Right lung (tissue), 5 donors: ENCODE measurements around the gene NUDT13. TPM values are rescaled to one million over a fixed set of nuclear protein-coding genes. Genes with fewer than 3 reads are reported as not detected.
A peak's percentile ranks its signal among the peaks of the same experiment; 100 is the strongest.

Experiments used
- DNase-seq, 2 donors: peaks; one replicate each; pipeline ENCODE4 v3.0.0-alpha.2; 2013
- polyA plus RNA-seq, 5 donors: library from polyadenylated mRNA; unstranded; fragments of 120-200 nt; gene quantifications; one replicate each; pipeline versions ENCODE4 v1.2.1 to v1.2.3, GENCODE V29; 2013; ENCODE audit warnings: inconsistent platforms in 1 of 5, low replicate concordance in 1 of 5; ENCODE audit not compliant: insufficient read length in 5 of 5, insufficient read depth in 1 of 5

Gene NUDT13
- polyA plus RNA-seq, 5 donors = 5.2 to 8.7 (median 6.9) TPM

GRCh38 chr10:73161662-73162061, 51.4 kb downstream of the NUDT13 start:
- DNase-seq = no peak

- DNase-seq = no peak
These were observed 52.8 kb downstream of the NUDT13 start for GRCh38 chr10:73163096-73163495.

- DNase-seq = no peak
These were observed 56.7 kb downstream of the NUDT13 start for GRCh38 chr10:73166972-73167371.

GRCh38 chr10:73167458-73167782, 57.2 kb downstream of the NUDT13 start:
- DNase-seq = no peak

- peak; percentile 93 to 95 for DNase-seq
These were observed 57.7 kb downstream of the NUDT13 start, which contains the start of the genes ECD and FAM149B1 for GRCh38 chr10:73167783-73168464. Gene ECD (minus strand): TSS chr10:73168008. CDS start chr10:73163937, 4,071 bp downstream. Gene FAM149B1 (plus strand): TSS chr10:73168119. CDS start chr10:73168340, 221 bp downstream.

GRCh38 chr10:73168465-73168803, 58.2 kb downstream of the NUDT13 start:
- no peak for DNase-seq

- no peak for DNase-seq
These were observed 59.1 kb downstream of the NUDT13 start for GRCh38 chr10:73169320-73169719.

GRCh38 chr10:73172867-73173266, 62.6 kb downstream of the NUDT13 start:
- DNase-seq = no peak

- no peak for DNase-seq
These were observed 64.1 kb downstream of the NUDT13 start for GRCh38 chr10:73174148-73174925.

Other genes starting within 250 kb of the NUDT13 start
- gene OIT3, start 216.7 kb upstream of the NUDT13 start, polyA plus RNA-seq = 1 to 10 TPM in 3 of 5 donors, under 1 TPM in 2; 0.58 to 1.5 (median 1.3) TPM
- 1 to 10 TPM in 3 of 5 donors, under 1 TPM in 2; 0.42 to 1.9 (median 1.3) TPM for gene PLA2G12B, start 155.6 kb upstream of the NUDT13 start, polyA plus RNA-seq
- 10 to 100 TPM; 51.4 to 84.2 (median 71.5) TPM for gene P4HA1, start 13.6 kb upstream of the NUDT13 start, polyA plus RNA-seq
- 10 to 100 TPM; 30.7 to 42.4 (median 39.0) TPM for gene ECD, start 57.6 kb downstream of the NUDT13 start, polyA plus RNA-seq
- gene FAM149B1, start 57.7 kb downstream of the NUDT13 start, polyA plus RNA-seq = 10 to 100 TPM; 31.2 to 61.9 (median 53.0) TPM
- 10 to 100 TPM; 28.9 to 35.1 (median 31.6) TPM for gene DNAJC9, start 136.8 kb downstream of the NUDT13 start, polyA plus RNA-seq
- 10 to 100 TPM; 58.7 to 73.6 (median 62.9) TPM for gene MRPS16, start 142.2 kb downstream of the NUDT13 start, polyA plus RNA-seq
- 10 to 100 TPM; 10.7 to 20.4 (median 15.8) TPM for gene CFAP70, start 248.4 kb downstream of the NUDT13 start, polyA plus RNA-seq